ENCODE measurements around the gene ITGA5. TPM values are rescaled to one million over a fixed set of nuclear protein-coding genes. Genes with fewer than 3 reads are reported as not detected.

ITGA5 gene
- total RNA-seq, 1 donor from 2014 or later, result 317 TPM

DNA sequence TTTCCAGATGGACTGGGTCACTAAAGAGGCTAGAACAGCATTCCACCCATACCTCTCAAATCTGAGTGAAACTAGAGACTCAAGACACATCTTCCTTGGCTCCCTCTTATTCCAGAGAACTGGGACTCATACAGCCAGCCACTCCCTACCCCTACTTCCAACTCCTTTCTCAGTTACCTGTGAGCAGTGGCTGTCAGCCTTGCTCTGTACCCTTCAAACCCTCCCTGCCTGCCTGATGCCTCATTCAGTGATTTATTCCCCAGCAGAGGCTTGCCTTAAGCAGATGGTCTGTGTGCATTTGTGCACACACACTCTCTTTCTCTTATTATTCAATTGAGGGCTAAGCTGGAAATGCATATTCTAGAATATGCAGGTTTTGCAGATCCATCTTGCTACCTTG is 69.4 kb downstream of the ITGA5 start:
- H3K4me3 ChIP-seq (ENCODE audit: insufficient read depth, low read depth, low read length), result no peak overlapping the region
- Mint-ChIP-seq H3K27ac (ENCODE audit: unreplicated experiment) (no peak overlapping the region), H3K36me3 (ENCODE audit: low read depth, unreplicated experiment) (peaks cover 22% of the 10 kb centered on the region), H3K4me3 (ENCODE audit: unreplicated experiment) (no peak overlapping the region), H3K4me1 (ENCODE audit: low read depth, unreplicated experiment) (peaks cover 41% of the 10 kb centered on the region), H3K9me3 (ENCODE audit: unreplicated experiment) (peaks cover 2% of the 10 kb centered on the region), H3K27me3 (ENCODE audit: low read depth, unreplicated experiment) (no peaks in the 10 kb centered on the region)
- H3K36me3 ChIP-seq (ENCODE audit: insufficient read depth, low read length), result peaks cover 44% of the 10 kb centered on the region
- DNase-seq (ENCODE audit: low read depth) (no peak), FAIRE-seq (no peak)
- no peaks in the 10 kb centered on the region for H4K20me1 ChIP-seq (ENCODE audit: insufficient read depth, low read length)
- H3K9me3 ChIP-seq (ENCODE audit: insufficient read depth, low read depth, low read length), result no peaks in the 10 kb centered on the region
- H3K79me2 ChIP-seq (ENCODE audit: insufficient read depth, low read length), result no peaks in the 10 kb centered on the region
- peaks cover 26% of the 10 kb centered on the region for H3K4me1 ChIP-seq (ENCODE audit: insufficient read depth, low read length)
- no peak overlapping the region for H3K9ac ChIP-seq (ENCODE audit: low read length)
- H2AFZ ChIP-seq (ENCODE audit: low read depth, low read length), result no peak overlapping the region
- no peak overlapping the region for H3K4me2 ChIP-seq (ENCODE audit: low read length)
- TF ChIP-seq, protein P1, sequence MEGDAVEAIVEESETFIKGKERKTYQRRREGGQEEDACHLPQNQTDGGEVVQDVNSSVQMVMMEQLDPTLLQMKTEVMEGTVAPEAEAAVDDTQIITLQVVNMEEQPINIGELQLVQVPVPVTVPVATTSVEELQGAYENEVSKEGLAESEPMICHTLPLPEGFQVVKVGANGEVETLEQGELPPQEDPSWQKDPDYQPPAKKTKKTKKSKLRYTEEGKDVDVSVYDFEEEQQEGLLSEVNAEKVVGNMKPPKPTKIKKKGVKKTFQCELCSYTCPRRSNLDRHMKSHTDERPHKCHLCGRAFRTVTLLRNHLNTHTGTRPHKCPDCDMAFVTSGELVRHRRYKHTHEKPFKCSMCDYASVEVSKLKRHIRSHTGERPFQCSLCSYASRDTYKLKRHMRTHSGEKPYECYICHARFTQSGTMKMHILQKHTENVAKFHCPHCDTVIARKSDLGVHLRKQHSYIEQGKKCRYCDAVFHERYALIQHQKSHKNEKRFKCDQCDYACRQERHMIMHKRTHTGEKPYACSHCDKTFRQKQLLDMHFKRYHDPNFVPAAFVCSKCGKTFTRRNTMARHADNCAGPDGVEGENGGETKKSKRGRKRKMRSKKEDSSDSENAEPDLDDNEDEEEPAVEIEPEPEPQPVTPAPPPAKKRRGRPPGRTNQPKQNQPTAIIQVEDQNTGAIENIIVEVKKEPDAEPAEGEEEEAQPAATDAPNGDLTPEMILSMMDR (IDR thresholded peaks at IDR 0.05; ENCODE audit: insufficient read depth, low read depth, low read length), result no peak
- TF ChIP-seq EZH2 (IDR thresholded peaks at IDR 0.05; ENCODE audit: insufficient read depth, low read length), result no peak
- no peak overlapping the region for H3K27ac ChIP-seq (ENCODE audit: low read depth, low read length)
- H3K27me3 ChIP-seq (ENCODE audit: insufficient read depth, low read length), result no peaks in the 10 kb centered on the region

DNA sequence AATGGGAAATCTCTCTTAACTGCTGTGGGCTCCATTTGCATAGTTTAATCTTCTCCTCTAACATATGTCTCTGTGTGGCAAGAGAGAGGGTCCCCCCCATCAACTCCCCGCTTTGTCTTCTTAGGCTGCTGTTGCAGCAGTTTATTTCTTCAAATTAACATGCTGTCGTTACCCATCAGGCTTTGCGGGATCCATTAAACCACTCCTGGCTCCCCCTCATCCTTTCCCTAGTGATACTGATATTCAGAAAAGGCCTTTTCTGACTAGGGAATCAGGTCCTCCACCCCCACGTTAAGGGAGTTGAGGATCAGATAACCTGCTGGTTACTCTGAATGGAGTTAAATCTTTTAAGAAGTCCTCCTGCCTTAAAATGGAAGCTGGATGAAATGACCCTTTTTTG is 70.0 kb downstream of the ITGA5 start:
- H3K4me1 ChIP-seq (ENCODE audit: insufficient read depth, low read length), result peaks cover 26% of the 10 kb centered on the region
- FAIRE-seq (no peak), DNase-seq (ENCODE audit: low read depth) (no peak)
- no peak for TF ChIP-seq EZH2 (IDR thresholded peaks at IDR 0.05; ENCODE audit: insufficient read depth, low read length)
- TF ChIP-seq, protein P1 (IDR thresholded peaks at IDR 0.05; ENCODE audit: insufficient read depth, low read depth, low read length), result no peak
- H3K79me2 ChIP-seq (ENCODE audit: insufficient read depth, low read length), result no peaks in the 10 kb centered on the region
- H3K27ac ChIP-seq (ENCODE audit: low read depth, low read length), result no peak overlapping the region
- Mint-ChIP-seq H3K36me3 (ENCODE audit: low read depth, unreplicated experiment) (peaks cover 22% of the 10 kb centered on the region), H3K27ac (ENCODE audit: unreplicated experiment) (no peak overlapping the region), H3K4me1 (ENCODE audit: low read depth, unreplicated experiment) (peaks cover 40% of the 10 kb centered on the region), H3K9me3 (ENCODE audit: unreplicated experiment) (peaks cover 2% of the 10 kb centered on the region), H3K4me3 (ENCODE audit: unreplicated experiment) (no peak overlapping the region), H3K27me3 (ENCODE audit: low read depth, unreplicated experiment) (no peaks in the 10 kb centered on the region)
- no peaks in the 10 kb centered on the region for H4K20me1 ChIP-seq (ENCODE audit: insufficient read depth, low read length)
- no peak overlapping the region for H3K9ac ChIP-seq (ENCODE audit: low read length)
- H3K4me2 ChIP-seq (ENCODE audit: low read length), result no peak overlapping the region
- H3K27me3 ChIP-seq (ENCODE audit: insufficient read depth, low read length), result no peaks in the 10 kb centered on the region
- H2AFZ ChIP-seq (ENCODE audit: low read depth, low read length), result no peak overlapping the region
- no peaks in the 10 kb centered on the region for H3K9me3 ChIP-seq (ENCODE audit: insufficient read depth, low read depth, low read length)
- peaks cover 45% of the 10 kb centered on the region for H3K36me3 ChIP-seq (ENCODE audit: insufficient read depth, low read length)
- H3K4me3 ChIP-seq (ENCODE audit: insufficient read depth, low read depth, low read length), result no peak overlapping the region

Other genes with a start within 250 kb of the ITGA5 start
- 22.4 and 23.8 TPM in 2 replicates for gene SMUG1, start 230.3 kb downstream of the ITGA5 start, total RNA-seq
- 99.9 and 111 TPM in 2 replicates for gene CBX5, start 139.1 kb downstream of the ITGA5 start, total RNA-seq
- gene HNRNPA1, start 138.5 kb downstream of the ITGA5 start, total RNA-seq, result 484 and 612 TPM in 2 replicates
- gene NFE2, start 118.3 kb downstream of the ITGA5 start, total RNA-seq, result 0.29 and 0.41 TPM in 2 replicates
- gene COPZ1, start 94.1 kb downstream of the ITGA5 start, total RNA-seq, result 134 and 136 TPM in 2 replicates
- not detected in 2 replicates for gene GPR84, start 54.8 kb downstream of the ITGA5 start, total RNA-seq
- 23.0 and 24.4 TPM in 2 replicates for gene ZNF385A, start 34.5 kb downstream of the ITGA5 start, total RNA-seq
- gene GTSF1, start 54.3 kb upstream of the ITGA5 start, total RNA-seq, result not detected in 2 replicates
- 0.16 TPM in 1 of 2 replicates, not detected in the other for gene NCKAP1L, start 78.5 kb upstream of the ITGA5 start, total RNA-seq
- 0.22 and 0.82 TPM in 2 replicates for gene PDE1B, start 130.3 kb upstream of the ITGA5 start, total RNA-seq
- gene PPP1R1A, start 169.4 kb upstream of the ITGA5 start, total RNA-seq, result 0.52 and 0.58 TPM in 2 replicates
- gene LACRT, start 215.6 kb upstream of the ITGA5 start, total RNA-seq, result not detected in 2 replicates
- not detected in 2 replicates for gene DCD, start 229.1 kb upstream of the ITGA5 start, total RNA-seq